Measurements from ENCODE around the gene COLEC12. TPM values are rescaled to one million over a fixed set of nuclear protein-coding genes. Genes with fewer than 3 reads are reported as not detected.

COLEC12 gene
- total RNA-seq, 2 experiments from 2014 or later, result not detected

DNA sequence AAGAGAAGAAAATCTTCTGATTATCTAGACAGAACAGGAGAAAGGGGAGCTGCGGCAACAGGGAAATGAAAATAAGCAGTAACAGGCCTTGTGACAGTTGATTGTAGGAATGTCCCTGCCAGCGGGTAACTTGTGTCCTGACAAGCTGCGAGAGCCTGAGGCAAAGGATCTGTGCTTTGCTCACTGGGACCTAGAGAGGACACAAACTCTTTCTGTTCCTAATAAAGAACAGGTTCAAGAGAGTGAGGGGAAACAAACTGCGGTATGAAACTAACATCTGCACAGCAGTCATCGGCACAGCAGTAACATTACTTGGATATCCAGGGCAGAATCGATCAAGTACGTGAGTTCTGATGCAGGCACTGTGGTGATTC lies 128.9 kb downstream of the COLEC12 start:
- H3K36me3 ChIP-seq (ENCODE audit: insufficient read depth, low read length), result no peaks in the 10 kb centered on the region
- TF ChIP-seq, protein P1, sequence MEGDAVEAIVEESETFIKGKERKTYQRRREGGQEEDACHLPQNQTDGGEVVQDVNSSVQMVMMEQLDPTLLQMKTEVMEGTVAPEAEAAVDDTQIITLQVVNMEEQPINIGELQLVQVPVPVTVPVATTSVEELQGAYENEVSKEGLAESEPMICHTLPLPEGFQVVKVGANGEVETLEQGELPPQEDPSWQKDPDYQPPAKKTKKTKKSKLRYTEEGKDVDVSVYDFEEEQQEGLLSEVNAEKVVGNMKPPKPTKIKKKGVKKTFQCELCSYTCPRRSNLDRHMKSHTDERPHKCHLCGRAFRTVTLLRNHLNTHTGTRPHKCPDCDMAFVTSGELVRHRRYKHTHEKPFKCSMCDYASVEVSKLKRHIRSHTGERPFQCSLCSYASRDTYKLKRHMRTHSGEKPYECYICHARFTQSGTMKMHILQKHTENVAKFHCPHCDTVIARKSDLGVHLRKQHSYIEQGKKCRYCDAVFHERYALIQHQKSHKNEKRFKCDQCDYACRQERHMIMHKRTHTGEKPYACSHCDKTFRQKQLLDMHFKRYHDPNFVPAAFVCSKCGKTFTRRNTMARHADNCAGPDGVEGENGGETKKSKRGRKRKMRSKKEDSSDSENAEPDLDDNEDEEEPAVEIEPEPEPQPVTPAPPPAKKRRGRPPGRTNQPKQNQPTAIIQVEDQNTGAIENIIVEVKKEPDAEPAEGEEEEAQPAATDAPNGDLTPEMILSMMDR (IDR thresholded peaks at IDR 0.05), result no peak
- DNase-seq, result no peak
- intact Hi-C loops (cut with DNase I, micrococcal nuclease), result no loop called here
- H3K4me1 ChIP-seq (ENCODE audit: insufficient read depth, low read length), result no peaks in the 10 kb centered on the region
- Mint-ChIP-seq H3K4me3 (no peak overlapping the region), H3K9me3 (no peaks in the 10 kb centered on the region), H3K36me3 (ENCODE audit: low read depth) (no peaks in the 10 kb centered on the region), H3K27me3 (no peaks in the 10 kb centered on the region), H3K4me1 (ENCODE audit: low read depth) (no peaks in the 10 kb centered on the region), H3K27ac (no peak overlapping the region)
- H3K27ac ChIP-seq (ENCODE audit: low read depth in 1 of 2, low read length in 2 of 2), result no peak overlapping the region
- POLR2A ChIA-PET, result no interaction called here
- H3K9me3 ChIP-seq (ENCODE audit: control insufficient read depth in 1 of 2, insufficient read depth in 1 of 2, low read length in 2 of 2), result no peaks in the 10 kb centered on the region
- H3K4me3 ChIP-seq (ENCODE audit: low read length), result no peak overlapping the region
- CTCF ChIA-PET, result no interaction called here
- H3K27me3 ChIP-seq (ENCODE audit: control insufficient read depth in 1 of 2, insufficient read depth in 2 of 2, low read length in 2 of 2), result no peaks in the 10 kb centered on the region
- no peak for ATAC-seq (ENCODE audit: poor library complexity)

DNA sequence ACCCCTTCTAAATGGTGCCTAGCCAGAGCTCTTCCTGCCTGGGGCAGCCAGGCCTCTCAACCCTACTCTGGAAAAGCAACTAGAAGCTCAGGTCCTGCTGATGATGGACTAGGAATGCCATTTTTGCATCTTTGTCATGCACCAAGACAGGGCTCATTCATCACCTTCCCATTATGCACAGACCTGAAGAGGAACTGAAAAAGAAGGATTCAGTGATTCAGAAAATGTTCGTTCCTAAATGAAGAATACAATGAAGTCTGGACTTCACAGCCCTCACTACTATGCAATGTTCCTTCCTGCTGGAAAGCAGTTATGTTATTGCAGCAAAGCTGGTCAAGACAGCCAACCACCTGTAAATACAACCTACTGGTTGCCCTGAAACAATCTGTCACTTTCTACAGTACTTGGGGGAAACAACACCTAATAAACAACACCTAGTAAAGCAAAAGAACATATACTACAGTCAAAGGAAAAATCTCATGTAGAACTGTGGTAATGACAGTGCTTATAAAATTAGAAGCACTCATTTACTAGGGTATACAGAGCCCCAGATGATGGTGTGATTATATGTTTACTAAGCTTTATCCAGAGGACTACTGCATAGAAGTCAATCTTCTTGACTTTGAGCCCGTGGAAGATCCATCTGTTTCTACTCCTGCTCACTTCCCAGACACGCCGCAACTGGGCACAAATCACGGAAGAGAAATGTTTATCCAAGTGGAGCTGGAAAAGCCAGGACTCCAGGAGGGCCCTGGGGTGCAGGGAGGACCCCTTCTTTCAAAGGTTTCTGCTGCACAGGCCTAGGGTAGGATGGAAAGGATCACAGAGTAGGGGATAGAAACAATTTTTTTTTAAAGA lies 129.5 kb downstream of the COLEC12 start:
- no peaks in the 10 kb centered on the region for H3K36me3 ChIP-seq (ENCODE audit: insufficient read depth, low read length)
- no peak for DNase-seq
- Mint-ChIP-seq H3K36me3 (ENCODE audit: low read depth) (no peaks in the 10 kb centered on the region), H3K4me3 (no peak overlapping the region), H3K27ac (no peak overlapping the region), H3K9me3 (no peaks in the 10 kb centered on the region), H3K27me3 (no peaks in the 10 kb centered on the region), H3K4me1 (ENCODE audit: low read depth) (no peaks in the 10 kb centered on the region)
- TF ChIP-seq, protein P1 (IDR thresholded peaks at IDR 0.05), result no peak
- no peak for ATAC-seq (ENCODE audit: poor library complexity)
- H3K4me3 ChIP-seq (ENCODE audit: low read length), result no peak overlapping the region
- H3K9me3 ChIP-seq (ENCODE audit: control insufficient read depth in 1 of 2, insufficient read depth in 1 of 2, low read length in 2 of 2), result no peaks in the 10 kb centered on the region
- no peaks in the 10 kb centered on the region for H3K27me3 ChIP-seq (ENCODE audit: control insufficient read depth in 1 of 2, insufficient read depth in 2 of 2, low read length in 2 of 2)
- POLR2A ChIA-PET, result no interaction called here
- intact Hi-C loops (cut with DNase I, micrococcal nuclease), result no loop called here
- CTCF ChIA-PET, result no interaction called here
- no peak overlapping the region for H3K27ac ChIP-seq (ENCODE audit: low read depth in 1 of 2, low read length in 2 of 2)
- no peaks in the 10 kb centered on the region for H3K4me1 ChIP-seq (ENCODE audit: insufficient read depth, low read length)

DNA sequence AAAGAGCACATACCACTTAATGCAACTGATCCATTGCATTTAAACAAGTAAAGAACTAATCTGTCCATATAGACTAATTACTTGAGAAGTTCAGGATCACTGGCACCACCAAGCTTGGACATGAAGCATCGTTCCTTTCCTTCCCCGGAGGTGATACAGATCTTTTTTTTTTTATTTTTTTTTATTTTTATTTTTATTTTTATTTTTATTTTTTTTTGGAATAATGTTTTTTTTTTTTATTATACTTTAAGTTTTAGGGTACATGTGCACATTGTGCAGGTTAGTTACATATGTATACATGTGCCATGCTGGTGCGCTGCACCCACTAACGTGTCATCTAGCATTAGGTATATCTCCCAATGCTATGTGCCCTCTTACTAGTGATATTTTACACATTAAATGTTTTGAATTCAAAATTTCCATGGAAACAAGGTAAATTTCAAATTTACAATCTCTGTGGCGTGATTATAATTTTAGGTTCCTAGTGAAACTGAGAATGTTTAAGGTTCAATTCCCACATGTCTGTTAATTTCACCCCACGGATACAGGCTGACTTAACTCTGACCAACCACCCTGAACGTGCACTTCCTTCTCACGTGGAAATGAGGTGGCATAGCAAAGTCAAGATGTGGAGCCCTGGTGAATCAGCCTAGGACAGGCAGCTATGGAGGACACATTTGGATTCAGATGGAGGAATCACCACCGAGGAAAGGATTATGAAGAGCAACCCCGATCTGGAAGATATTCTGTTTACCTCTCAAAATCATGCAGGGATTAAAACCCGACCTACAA lies 131.1 kb downstream of the COLEC12 start:
- Mint-ChIP-seq H3K27me3 (peaks cover 4% of the 10 kb centered on the region), H3K36me3 (ENCODE audit: low read depth) (no peaks in the 10 kb centered on the region), H3K4me3 (no peak overlapping the region), H3K27ac (no peak overlapping the region), H3K9me3 (no peaks in the 10 kb centered on the region), H3K4me1 (ENCODE audit: low read depth) (no peaks in the 10 kb centered on the region)
- H3K4me1 ChIP-seq (ENCODE audit: insufficient read depth, low read length), result no peaks in the 10 kb centered on the region
- H3K36me3 ChIP-seq (ENCODE audit: insufficient read depth, low read length), result no peaks in the 10 kb centered on the region
- ATAC-seq (ENCODE audit: poor library complexity) (no peak), DNase-seq (peak in 2 of 14 experiments; percentile 18 to 43)
- POLR2A ChIA-PET, result no interaction called here
- H3K27me3 ChIP-seq (ENCODE audit: control insufficient read depth in 1 of 2, insufficient read depth in 2 of 2, low read length in 2 of 2), result no peaks in the 10 kb centered on the region
- no peak overlapping the region for H3K27ac ChIP-seq (ENCODE audit: low read depth in 1 of 2, low read length in 2 of 2)
- no peaks in the 10 kb centered on the region for H3K9me3 ChIP-seq (ENCODE audit: control insufficient read depth in 1 of 2, insufficient read depth in 1 of 2, low read length in 2 of 2)
- TF ChIP-seq, protein P1 (IDR thresholded peaks at IDR 0.05), result no peak
- intact Hi-C loops (cut with DNase I, micrococcal nuclease), result no loop called here
- CTCF ChIA-PET, result no interaction called here
- H3K4me3 ChIP-seq (ENCODE audit: low read length), result no peak overlapping the region

Measured in CD4-positive, alpha-beta T cell (primary cell).